SK-N-SH (cell line): ENCODE data around the gene SLC14A1. TPM values are rescaled to one million over a fixed set of nuclear protein-coding genes. Genes with fewer than 3 reads are reported as not detected.

Experiments used
- CTCF ChIA-PET: fragments of 300-600, 350-600 bp; formaldehyde crosslinking; extraction: SDS; loops from one replicate; lab custom pipeline; 2021; lab: Yijun Ruan, JAX
- POLR2A ChIA-PET: fragments of 350-600 bp; sonication (Branson Sonifier 250); formaldehyde crosslinking; extraction: SDS; loops from one replicate; lab custom pipeline; 2020; ENCODE audit warnings: antibody characterized with exemption, inconsistent platforms; lab: Yijun Ruan, JAX
- DNase-seq: peaks from one replicate; pipeline ENCODE4 v3.0.0; 2012
- H2AFZ ChIP-seq: fragments of 200-600 bp; sonication (generic); 2 replicates; pipeline ENCODE4 v1.8.1; 2016; ENCODE audit warnings: antibody characterized with exemption, mild to moderate bottlenecking, low read depth
- H3F3A ChIP-seq: fragments of 200-600 bp; sonication (generic); replicated peaks from 2 replicates; pipeline ENCODE3; 2016; ENCODE audit warnings: antibody characterized with exemption, mild to moderate bottlenecking; ENCODE audit not compliant: insufficient read depth
- H3K27ac ChIP-seq, 2 experiments: fragments of 200-500 bp in 1 of 2; fragments of 200-600 bp in 1 of 2; sonication (Bioruptor generic) in 1 of 2; sonication (generic), shearing (Covaris generic) in 1 of 2; 2 replicates each; pipeline versions ENCODE4 v1.5.1 to v1.6.1; 2014 to 2016; ENCODE audit warnings: low read depth in 2 of 2, inconsistent platforms in 1 of 2, low read length in 1 of 2, mild to moderate bottlenecking in 1 of 2, mixed read lengths in 1 of 2
- H3K27me3 ChIP-seq: fragments of 200-600 bp; sonication (generic), shearing (Covaris generic); 2 replicates; pipeline ENCODE4 v1.6.1; 2016; ENCODE audit warnings: mixed run types; ENCODE audit not compliant: insufficient read depth
- H3K36me3 ChIP-seq, 2 experiments: fragments of 200-500 bp in 1 of 2; fragments of 200-600 bp in 1 of 2; sonication (Bioruptor generic) in 1 of 2; sonication (generic) in 1 of 2; replicated peaks in 1 of 2; 2 replicates each; pipeline versions ENCODE3 to v1.5.1; 2014 to 2016; ENCODE audit warnings: low read length in 1 of 2, mild to moderate bottlenecking in 1 of 2; ENCODE audit not compliant: insufficient read depth in 2 of 2, control insufficient read depth in 1 of 2
- H3K4me1 ChIP-seq, 2 experiments: fragments of 200-500 bp in 1 of 2; fragments of 200-600 bp in 1 of 2; sonication (Bioruptor generic) in 1 of 2; sonication (generic), shearing (Covaris generic) in 1 of 2; 2 replicates each; pipeline versions ENCODE4 v1.5.1 to v1.6.1; 2014 to 2016; ENCODE audit warnings: low read depth in 1 of 2, low read length in 1 of 2, mixed run types in 1 of 2; ENCODE audit not compliant: insufficient read depth in 2 of 2, control insufficient read depth in 1 of 2
- H3K4me2 ChIP-seq: fragments of 200-600 bp; sonication (generic), shearing (Covaris generic); 2 replicates; pipeline ENCODE4 v1.6.1; 2017; ENCODE audit warnings: mixed run types
- H3K4me3 ChIP-seq, 2 experiments: fragments of 200-500 bp in 1 of 2; fragments of 200-600 bp in 1 of 2; sonication (Bioruptor generic) in 1 of 2; sonication (generic), shearing (Covaris generic) in 1 of 2; 2 replicates each; pipeline versions ENCODE4 v1.5.1 to v1.8.1; 2014 to 2016; ENCODE audit warnings: low read depth in 2 of 2, inconsistent platforms in 1 of 2, low read length in 1 of 2, mild to moderate bottlenecking in 1 of 2, mixed read lengths in 1 of 2, moderate library complexity in 1 of 2
- H3K79me2 ChIP-seq: fragments of 200-600 bp; sonication (generic); 2 replicates; pipeline ENCODE4 v1.8.1; 2017; ENCODE audit warnings: mild to moderate bottlenecking; ENCODE audit not compliant: insufficient read depth
- H3K9ac ChIP-seq: fragments of 200-600 bp; sonication (generic); 2 replicates; pipeline ENCODE4 v1.6.1; 2017; ENCODE audit warnings: mixed run types
- H3K9me2 ChIP-seq: fragments of 200-600 bp; sonication (generic); 2 replicates; pipeline ENCODE4 v1.6.1; 2017; ENCODE audit warnings: mixed run types
- H3K9me3 ChIP-seq: fragments of 200-600 bp; sonication (generic); 2 replicates; pipeline ENCODE4 v1.6.1; 2017; ENCODE audit warnings: mixed run types, mild to moderate bottlenecking, moderate library complexity
- H4K20me1 ChIP-seq: fragments of 200-600 bp; sonication (generic); 2 replicates; pipeline ENCODE4 v1.6.1; 2017; ENCODE audit warnings: mild to moderate bottlenecking, mixed run types; ENCODE audit not compliant: insufficient read depth
- ELF1 ChIP-seq: IDR thresholded peaks from 2 replicates; pipeline ENCODE4 v1.4.0; 2012
- EZH2phosphoT487 ChIP-seq: fragments of 200-600 bp; sonication (generic); IDR thresholded peaks from 2 replicates; pipeline ENCODE4 v1.6.1; 2017; ENCODE audit warnings: low read depth, mixed run types, mild to moderate bottlenecking, antibody characterized with exemption, moderate library complexity, borderline replicate concordance
- FOSL2 ChIP-seq: IDR thresholded peaks from 2 replicates; pipeline ENCODE4 v1.4.0; 2012; ENCODE audit warnings: low read depth, mild to moderate bottlenecking, moderate library complexity, borderline replicate concordance
- FOXJ3 ChIP-seq: sonication (generic); formaldehyde crosslinking; IDR thresholded peaks from 2 replicates; pipeline ENCODE4 v1.5.1; 2020; ENCODE audit warnings: mild to moderate bottlenecking, missing genetic modification reagents
- FOXM1 ChIP-seq: IDR thresholded peaks from 2 replicates; pipeline ENCODE4 v1.4.0; 2012; ENCODE audit warnings: low read depth, mild to moderate bottlenecking
- JUND ChIP-seq: IDR thresholded peaks from 2 replicates; pipeline ENCODE4 v1.4.0; 2012
- MEF2A ChIP-seq: IDR thresholded peaks from 2 replicates; pipeline ENCODE4 v1.4.0; 2012; ENCODE audit warnings: low read depth, borderline replicate concordance
- MXI1 ChIP-seq: IDR thresholded peaks from 2 replicates; pipeline ENCODE4 v1.6.1; 2012; ENCODE audit warnings: mild to moderate bottlenecking, low read depth, low read length, improper control_type of control experiment
- NFIC ChIP-seq: IDR thresholded peaks from 2 replicates; pipeline ENCODE4 v1.4.0; 2012; ENCODE audit warnings: borderline replicate concordance
- NRF1 ChIP-seq: IDR thresholded peaks from 2 replicates; pipeline ENCODE4 v1.6.1; 2012; ENCODE audit warnings: low read depth, mild to moderate bottlenecking, low read length
- RAD21 ChIP-seq: IDR thresholded peaks from 2 replicates; pipeline ENCODE4 v1.6.1; 2012; ENCODE audit warnings: mild to moderate bottlenecking, low read length
- RCOR1 ChIP-seq: fragments of 150-350 bp; IDR thresholded peaks from 2 replicates; pipeline ENCODE4 v1.6.1; 2017; ENCODE audit warnings: antibody characterized with exemption, low read length
- RFX5 ChIP-seq: IDR thresholded peaks from 2 replicates; pipeline ENCODE4 v1.6.1; 2012; ENCODE audit warnings: mild to moderate bottlenecking, improper control_type of control experiment, low read length
- RXRA ChIP-seq: IDR thresholded peaks from 2 replicates; pipeline ENCODE4 v1.4.0; 2012; ENCODE audit warnings: low read depth, mild to moderate bottlenecking, borderline replicate concordance
- SIN3A ChIP-seq: IDR thresholded peaks from 2 replicates; pipeline ENCODE4 v1.6.1; 2012; ENCODE audit warnings: low read depth, mild to moderate bottlenecking, low read length, moderate library complexity, borderline replicate concordance
- SMC3 ChIP-seq: IDR thresholded peaks from 2 replicates; pipeline ENCODE4 v1.6.1; 2012; ENCODE audit warnings: low read depth, low read length, improper control_type of control experiment
- TAF1 ChIP-seq: IDR thresholded peaks from 2 replicates; pipeline ENCODE4 v1.6.1; 2012; ENCODE audit warnings: low read depth, mild to moderate bottlenecking, low read length, moderate library complexity, borderline replicate concordance
- TCF12 ChIP-seq: IDR thresholded peaks from 2 replicates; pipeline ENCODE4 v1.4.0; 2012
- WGBS: methylation state at CpG from one replicate; pipeline ENCODE4 v1.1.6; 2017; ENCODE audit warnings: low lambda C conversion rate; 5-methylcytosine and 5-hydroxymethylcytosine counted together
- polyA plus RNA-seq, 3 experiments: library from polyadenylated mRNA; depleted of rRNA; stranded (reverse); fragments of >200 nt; gene quantifications; 2 replicates each; pipeline ENCODE4 v1.2.3, GENCODE V29; 2012
- TF ChIP-seq, protein P1 (sequence below): IDR thresholded peaks from 2 replicates; pipeline ENCODE4; 2012
- TF ChIP-seq, protein P2 (sequence below): IDR thresholded peaks from 2 replicates; pipeline ENCODE4 v1.6.1; 2012; ENCODE audit warnings: mild to moderate bottlenecking, low read depth, low read length, moderate library complexity
- TF ChIP-seq, protein P3 (sequence below): IDR thresholded peaks from 2 replicates; pipeline ENCODE4 v1.4.0; 2012; ENCODE audit warnings: low read depth, borderline replicate concordance
- TF ChIP-seq, protein P4 (sequence below): IDR thresholded peaks from 2 replicates; pipeline ENCODE4 v1.4.0; 2012; ENCODE audit warnings: low read depth, borderline replicate concordance
- TF ChIP-seq, protein P5 (sequence below): fragments of 150-350 bp; IDR thresholded peaks from 2 replicates; pipeline ENCODE4 v1.6.1; 2017; ENCODE audit warnings: antibody characterized with exemption, low read length, low read depth, borderline replicate concordance

Gene SLC14A1
- polyA plus RNA-seq, 1 of the 3 experiments (the other 2 are of a cell fraction): 2.4 TPM

DNA sequence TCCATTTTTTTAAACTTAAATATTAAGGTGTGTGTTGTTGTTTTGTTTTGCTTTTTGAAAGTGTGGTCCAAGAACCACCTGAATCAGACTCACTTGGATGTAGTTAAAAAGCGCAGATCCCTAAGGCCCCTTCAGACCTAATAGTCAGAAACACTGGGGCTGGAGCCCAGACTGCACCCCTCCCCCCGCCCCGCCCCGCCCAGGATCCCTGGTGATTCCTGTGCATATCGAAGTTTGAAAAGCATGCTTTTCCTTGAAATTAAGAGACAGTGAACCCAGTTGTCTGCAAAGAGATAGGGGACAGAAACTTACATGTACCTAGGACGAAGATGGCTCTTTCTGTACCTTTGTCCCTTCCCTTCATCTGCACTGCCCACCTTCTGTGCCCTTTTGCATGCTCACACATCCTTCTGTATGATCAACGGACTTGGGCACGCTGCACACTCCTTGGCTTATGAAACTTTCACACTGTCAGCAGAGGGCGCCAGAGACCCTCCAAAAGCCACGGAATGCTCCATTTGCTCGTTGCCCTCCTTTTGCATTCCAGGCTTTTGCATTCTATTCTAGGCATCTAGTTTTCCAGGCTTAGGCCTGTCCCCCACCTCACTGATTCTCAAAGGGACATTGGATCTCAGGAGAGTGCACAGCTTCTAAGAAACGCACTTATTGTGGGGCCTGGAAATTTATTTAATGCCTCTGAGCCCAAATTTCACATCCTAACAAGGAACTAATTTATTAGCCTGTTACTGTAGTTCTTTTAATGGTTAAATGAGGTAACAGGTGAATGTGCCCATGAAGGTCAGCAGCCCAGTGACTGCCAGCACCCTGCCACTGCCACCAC lies 32.8 kb upstream of the SLC14A1 start:
- Histone ChIP-seq H3K9me2 (no peaks in the 10 kb centered on the region), H3K79me2 (no peaks in the 10 kb centered on the region), H3F3A (no peaks in the 10 kb centered on the region), H3K27me3 (no peaks in the 10 kb centered on the region), H3K4me1 (no peaks in the 10 kb centered on the region; a peak in 1 of 4 replicates), H3K4me3 (no peak overlapping the region; a peak in 1 of 4 replicates), H3K4me2 (no peak overlapping the region), H3K9me3 (0 out of 2 replicates have a peak, but pooled peaks cover 4% of the 10 kb centered on the region), H2AFZ (peak overlapping the region; percentile 70; the same call in 1 of the 2 replicates), H3K27ac (no peak overlapping the region), H3K9ac (no peak overlapping the region), H3K36me3 (no peaks in the 10 kb centered on the region), H4K20me1 (no peaks in the 10 kb centered on the region)
- WGBS: 14% methylated on average over 12 of the region's 12 CpGs
- peak; percentile 69 for DNase-seq
- ChIA-PET CTCF (interaction anchor here (0.7 to 8.4 kb wide), 18 partner anchors 9 to 382 kb away, joined by 3 to 58 read pairs (median 4); no protein-coding TSS in a partner anchor), POLR2A (no interaction called here)
- TF ChIP-seq TCF12 (no peak), JUND (no peak), FOXJ3 (no peak), SMC3 (peak; percentile 98), NRF1 (0 out of 2 replicates have a peak, but pooled peaks have one; percentile 16), MXI1 (peak; percentile 51), RCOR1 (no peak), RXRA (no peak), FOXM1 (no peak), NFIC (no peak), TAF1 (no peak), MEF2A (no peak), FOSL2 (no peak), SIN3A (no peak), ELF1 (no peak), RFX5 (no peak), EZH2phosphoT487 (no peak), RAD21 (peak; percentile 96)
- TF ChIP-seq, protein P1, sequence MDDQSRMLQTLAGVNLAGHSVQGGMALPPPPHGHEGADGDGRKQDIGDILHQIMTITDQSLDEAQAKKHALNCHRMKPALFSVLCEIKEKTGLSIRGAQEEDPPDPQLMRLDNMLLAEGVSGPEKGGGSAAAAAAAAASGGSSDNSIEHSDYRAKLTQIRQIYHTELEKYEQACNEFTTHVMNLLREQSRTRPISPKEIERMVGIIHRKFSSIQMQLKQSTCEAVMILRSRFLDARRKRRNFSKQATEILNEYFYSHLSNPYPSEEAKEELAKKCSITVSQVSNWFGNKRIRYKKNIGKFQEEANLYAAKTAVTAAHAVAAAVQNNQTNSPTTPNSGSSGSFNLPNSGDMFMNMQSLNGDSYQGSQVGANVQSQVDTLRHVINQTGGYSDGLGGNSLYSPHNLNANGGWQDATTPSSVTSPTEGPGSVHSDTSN: no peak
- TF ChIP-seq, protein P2, sequence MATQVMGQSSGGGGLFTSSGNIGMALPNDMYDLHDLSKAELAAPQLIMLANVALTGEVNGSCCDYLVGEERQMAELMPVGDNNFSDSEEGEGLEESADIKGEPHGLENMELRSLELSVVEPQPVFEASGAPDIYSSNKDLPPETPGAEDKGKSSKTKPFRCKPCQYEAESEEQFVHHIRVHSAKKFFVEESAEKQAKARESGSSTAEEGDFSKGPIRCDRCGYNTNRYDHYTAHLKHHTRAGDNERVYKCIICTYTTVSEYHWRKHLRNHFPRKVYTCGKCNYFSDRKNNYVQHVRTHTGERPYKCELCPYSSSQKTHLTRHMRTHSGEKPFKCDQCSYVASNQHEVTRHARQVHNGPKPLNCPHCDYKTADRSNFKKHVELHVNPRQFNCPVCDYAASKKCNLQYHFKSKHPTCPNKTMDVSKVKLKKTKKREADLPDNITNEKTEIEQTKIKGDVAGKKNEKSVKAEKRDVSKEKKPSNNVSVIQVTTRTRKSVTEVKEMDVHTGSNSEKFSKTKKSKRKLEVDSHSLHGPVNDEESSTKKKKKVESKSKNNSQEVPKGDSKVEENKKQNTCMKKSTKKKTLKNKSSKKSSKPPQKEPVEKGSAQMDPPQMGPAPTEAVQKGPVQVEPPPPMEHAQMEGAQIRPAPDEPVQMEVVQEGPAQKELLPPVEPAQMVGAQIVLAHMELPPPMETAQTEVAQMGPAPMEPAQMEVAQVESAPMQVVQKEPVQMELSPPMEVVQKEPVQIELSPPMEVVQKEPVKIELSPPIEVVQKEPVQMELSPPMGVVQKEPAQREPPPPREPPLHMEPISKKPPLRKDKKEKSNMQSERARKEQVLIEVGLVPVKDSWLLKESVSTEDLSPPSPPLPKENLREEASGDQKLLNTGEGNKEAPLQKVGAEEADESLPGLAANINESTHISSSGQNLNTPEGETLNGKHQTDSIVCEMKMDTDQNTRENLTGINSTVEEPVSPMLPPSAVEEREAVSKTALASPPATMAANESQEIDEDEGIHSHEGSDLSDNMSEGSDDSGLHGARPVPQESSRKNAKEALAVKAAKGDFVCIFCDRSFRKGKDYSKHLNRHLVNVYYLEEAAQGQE: no peak
- TF ChIP-seq, protein P3, sequence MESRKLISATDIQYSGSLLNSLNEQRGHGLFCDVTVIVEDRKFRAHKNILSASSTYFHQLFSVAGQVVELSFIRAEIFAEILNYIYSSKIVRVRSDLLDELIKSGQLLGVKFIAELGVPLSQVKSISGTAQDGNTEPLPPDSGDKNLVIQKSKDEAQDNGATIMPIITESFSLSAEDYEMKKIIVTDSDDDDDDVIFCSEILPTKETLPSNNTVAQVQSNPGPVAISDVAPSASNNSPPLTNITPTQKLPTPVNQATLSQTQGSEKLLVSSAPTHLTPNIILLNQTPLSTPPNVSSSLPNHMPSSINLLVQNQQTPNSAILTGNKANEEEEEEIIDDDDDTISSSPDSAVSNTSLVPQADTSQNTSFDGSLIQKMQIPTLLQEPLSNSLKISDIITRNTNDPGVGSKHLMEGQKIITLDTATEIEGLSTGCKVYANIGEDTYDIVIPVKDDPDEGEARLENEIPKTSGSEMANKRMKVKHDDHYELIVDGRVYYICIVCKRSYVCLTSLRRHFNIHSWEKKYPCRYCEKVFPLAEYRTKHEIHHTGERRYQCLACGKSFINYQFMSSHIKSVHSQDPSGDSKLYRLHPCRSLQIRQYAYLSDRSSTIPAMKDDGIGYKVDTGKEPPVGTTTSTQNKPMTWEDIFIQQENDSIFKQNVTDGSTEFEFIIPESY: no peak
- TF ChIP-seq, protein P4, sequence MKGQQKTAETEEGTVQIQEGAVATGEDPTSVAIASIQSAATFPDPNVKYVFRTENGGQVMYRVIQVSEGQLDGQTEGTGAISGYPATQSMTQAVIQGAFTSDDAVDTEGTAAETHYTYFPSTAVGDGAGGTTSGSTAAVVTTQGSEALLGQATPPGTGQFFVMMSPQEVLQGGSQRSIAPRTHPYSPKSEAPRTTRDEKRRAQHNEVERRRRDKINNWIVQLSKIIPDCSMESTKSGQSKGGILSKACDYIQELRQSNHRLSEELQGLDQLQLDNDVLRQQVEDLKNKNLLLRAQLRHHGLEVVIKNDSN: no peak
- TF ChIP-seq, protein P5, sequence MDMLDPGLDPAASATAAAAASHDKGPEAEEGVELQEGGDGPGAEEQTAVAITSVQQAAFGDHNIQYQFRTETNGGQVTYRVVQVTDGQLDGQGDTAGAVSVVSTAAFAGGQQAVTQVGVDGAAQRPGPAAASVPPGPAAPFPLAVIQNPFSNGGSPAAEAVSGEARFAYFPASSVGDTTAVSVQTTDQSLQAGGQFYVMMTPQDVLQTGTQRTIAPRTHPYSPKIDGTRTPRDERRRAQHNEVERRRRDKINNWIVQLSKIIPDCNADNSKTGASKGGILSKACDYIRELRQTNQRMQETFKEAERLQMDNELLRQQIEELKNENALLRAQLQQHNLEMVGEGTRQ: no peak
